ENCODE results near the gene FLT1. TPM values are rescaled to one million over a fixed set of nuclear protein-coding genes. Genes with fewer than 3 reads are reported as not detected.
A peak's percentile ranks its signal among the peaks of the same experiment; 100 is the strongest.

Gene FLT1
- total RNA-seq, 1 donor from 2014 or later, result 6.5 TPM

DNA sequence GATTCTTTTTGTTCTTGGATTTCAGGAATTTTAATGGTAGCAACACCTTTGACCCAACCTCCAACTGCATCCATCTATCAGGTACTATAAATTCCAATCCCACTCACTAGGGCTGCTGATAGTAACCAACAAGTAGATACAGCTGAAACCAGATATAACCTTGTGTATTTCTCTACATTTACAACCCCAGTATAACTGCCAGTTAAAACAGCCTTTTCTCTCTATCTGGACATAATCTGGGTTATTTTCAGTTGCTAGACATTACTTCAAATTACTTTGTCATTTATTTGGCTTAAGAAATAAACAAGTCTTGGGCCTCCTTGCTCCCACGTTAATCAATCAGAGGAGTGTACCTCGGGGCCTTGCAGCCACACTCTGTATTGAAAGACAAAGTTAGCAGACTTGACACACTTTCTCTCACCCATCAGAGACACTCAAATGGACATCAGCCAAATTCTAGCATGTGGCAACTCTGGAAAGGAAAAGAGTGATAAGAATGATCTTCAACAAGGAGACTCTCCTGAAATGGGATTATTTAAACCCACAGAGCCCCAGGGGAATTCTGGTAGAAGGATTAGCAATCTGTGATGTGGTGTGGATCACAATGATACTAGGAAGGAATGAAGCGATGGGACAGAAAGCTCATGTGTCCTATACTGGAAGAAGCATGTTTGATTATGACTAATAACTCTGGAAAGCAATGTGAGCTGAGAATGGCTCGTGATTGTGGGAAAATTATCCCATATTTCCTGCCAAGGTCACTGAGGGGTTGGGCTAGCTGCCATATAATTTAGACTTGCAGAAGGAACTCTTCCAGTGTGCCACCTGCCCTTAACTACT is 157.5 kb downstream of the FLT1 start:
- Mint-ChIP-seq H3K27ac (peak overlapping the region; percentile 71), H3K4me1 (peaks cover 68% of the 10 kb centered on the region), H3K4me3 (no peak overlapping the region), H3K9me3 (no peaks in the 10 kb centered on the region), H3K27me3 (ENCODE audit: low read depth) (peaks cover 9% of the 10 kb centered on the region), H3K36me3 (no peaks in the 10 kb centered on the region)
- no peak for DNase-seq (ENCODE audit: low spot score in 2 of 2, unreplicated experiment in 2 of 2)
- TF ChIP-seq, protein P1, sequence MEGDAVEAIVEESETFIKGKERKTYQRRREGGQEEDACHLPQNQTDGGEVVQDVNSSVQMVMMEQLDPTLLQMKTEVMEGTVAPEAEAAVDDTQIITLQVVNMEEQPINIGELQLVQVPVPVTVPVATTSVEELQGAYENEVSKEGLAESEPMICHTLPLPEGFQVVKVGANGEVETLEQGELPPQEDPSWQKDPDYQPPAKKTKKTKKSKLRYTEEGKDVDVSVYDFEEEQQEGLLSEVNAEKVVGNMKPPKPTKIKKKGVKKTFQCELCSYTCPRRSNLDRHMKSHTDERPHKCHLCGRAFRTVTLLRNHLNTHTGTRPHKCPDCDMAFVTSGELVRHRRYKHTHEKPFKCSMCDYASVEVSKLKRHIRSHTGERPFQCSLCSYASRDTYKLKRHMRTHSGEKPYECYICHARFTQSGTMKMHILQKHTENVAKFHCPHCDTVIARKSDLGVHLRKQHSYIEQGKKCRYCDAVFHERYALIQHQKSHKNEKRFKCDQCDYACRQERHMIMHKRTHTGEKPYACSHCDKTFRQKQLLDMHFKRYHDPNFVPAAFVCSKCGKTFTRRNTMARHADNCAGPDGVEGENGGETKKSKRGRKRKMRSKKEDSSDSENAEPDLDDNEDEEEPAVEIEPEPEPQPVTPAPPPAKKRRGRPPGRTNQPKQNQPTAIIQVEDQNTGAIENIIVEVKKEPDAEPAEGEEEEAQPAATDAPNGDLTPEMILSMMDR (IDR thresholded peaks at IDR 0.05; ENCODE audit: unreplicated experiment), result no peak

DNA sequence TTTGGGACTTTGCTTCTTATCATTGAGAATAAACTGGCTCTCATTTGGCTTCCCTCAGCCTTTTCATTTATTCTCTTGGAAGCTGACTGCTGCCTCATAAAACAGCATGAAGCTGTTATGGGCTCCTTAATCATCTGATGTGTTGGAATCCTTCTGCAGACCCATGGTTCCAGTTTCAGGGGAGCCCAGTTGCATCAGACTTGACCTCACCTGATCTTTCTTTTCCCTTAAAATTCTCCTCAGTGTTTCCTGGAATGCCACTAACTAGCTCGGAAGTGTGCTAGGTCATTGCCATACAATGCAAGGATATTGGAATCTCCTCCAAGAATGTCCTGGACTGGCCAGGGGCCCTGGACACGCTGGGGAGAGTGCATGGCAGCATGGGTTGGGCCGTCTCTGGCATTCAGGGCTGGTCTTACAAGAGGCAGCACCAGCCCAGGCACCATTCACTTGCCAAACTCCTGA is 158.7 kb downstream of the FLT1 start:
- Mint-ChIP-seq H3K27me3 (ENCODE audit: low read depth) (peaks cover 9% of the 10 kb centered on the region), H3K4me1 (peaks cover 62% of the 10 kb centered on the region), H3K36me3 (no peaks in the 10 kb centered on the region), H3K4me3 (no peak overlapping the region), H3K9me3 (no peaks in the 10 kb centered on the region), H3K27ac (no peak overlapping the region)
- TF ChIP-seq, protein P1 (IDR thresholded peaks at IDR 0.05; ENCODE audit: unreplicated experiment), result no peak
- no peak for DNase-seq (ENCODE audit: low spot score in 2 of 2, unreplicated experiment in 2 of 2)

DNA sequence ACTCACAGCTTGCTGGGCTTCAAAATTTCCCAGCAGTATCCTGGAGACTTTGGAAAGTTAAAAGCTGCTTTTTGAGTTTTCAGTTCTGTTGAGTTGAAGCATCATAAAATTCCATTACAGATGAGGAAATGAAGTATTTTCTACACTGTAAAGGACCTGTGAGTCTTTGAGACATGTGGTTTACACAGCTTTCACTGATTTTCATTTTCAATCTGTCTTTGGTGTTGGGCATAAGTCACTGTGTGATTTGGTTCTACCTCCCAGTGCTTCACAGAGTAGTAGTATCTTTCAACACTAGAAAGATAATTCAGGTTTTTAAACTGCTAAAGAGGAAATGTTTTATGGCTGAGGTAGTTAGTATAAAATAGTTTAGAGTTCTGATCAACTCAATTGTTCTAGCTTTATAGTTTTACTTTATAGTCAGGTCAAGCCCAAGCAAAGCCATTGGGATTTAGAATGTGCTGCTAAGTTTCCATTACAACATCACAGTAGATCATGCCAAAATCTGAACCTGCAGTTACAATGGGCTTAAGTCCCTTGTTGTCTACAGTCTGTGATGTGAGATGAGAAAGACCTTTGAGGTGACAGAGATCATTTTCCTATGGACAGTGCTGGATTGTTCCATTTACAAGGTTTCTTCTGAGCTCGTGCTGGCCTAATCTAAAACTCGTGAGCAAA is 161.6 kb downstream of the FLT1 start:
- Mint-ChIP-seq H3K27me3 (ENCODE audit: low read depth) (peaks cover 9% of the 10 kb centered on the region), H3K9me3 (no peaks in the 10 kb centered on the region), H3K4me1 (peaks cover 39% of the 10 kb centered on the region), H3K27ac (no peak overlapping the region), H3K36me3 (no peaks in the 10 kb centered on the region), H3K4me3 (no peak overlapping the region)
- no peak for DNase-seq (ENCODE audit: low spot score in 2 of 2, unreplicated experiment in 2 of 2)
- TF ChIP-seq, protein P1 (IDR thresholded peaks at IDR 0.05; ENCODE audit: unreplicated experiment), result no peak

DNA sequence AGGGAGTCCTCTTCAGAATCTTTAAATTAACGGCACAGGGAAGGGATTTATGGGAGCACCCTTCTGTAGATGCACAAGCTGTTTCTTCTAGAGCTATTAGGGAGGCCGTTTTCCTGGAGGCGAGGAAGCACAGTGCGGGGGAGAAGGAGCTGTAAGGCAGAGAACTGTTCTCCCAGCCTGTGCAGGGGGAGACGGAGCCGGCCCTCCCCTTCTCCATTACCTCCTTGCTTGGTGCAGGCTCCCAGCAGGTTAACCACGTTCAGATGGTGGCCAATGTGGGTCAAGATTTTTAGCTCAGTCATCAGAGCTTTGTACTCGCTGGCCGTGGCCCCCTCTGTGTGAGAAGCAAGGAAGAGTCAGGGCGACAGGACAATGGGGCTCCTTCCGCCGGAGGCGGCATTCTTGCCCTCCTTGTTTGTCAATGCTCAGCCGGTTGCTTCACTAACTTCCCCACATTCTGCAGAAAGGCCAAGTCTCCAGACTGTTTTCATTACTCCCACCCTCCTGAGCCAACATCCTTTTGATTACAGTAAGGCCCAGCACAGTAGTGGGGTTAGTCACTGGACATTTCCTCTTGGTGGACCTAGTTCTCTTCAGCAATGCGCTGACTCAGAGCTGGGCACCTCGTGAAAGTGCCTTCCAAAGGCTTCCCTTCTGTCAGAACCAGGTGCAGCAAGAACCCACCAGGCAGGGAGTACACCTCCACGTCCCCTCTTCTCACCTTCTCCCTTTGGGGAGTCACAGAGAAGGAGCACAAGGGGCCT is 165.4 kb downstream of the FLT1 start:
- no peak for DNase-seq (ENCODE audit: low spot score in 2 of 2, unreplicated experiment in 2 of 2)
- peaks cover 9% of the 10 kb centered on the region for H3K4me1 Mint-ChIP-seq
- no peak overlapping the region for H3K4me3 Mint-ChIP-seq
- H3K27ac Mint-ChIP-seq, result no peak overlapping the region
- H3K36me3 Mint-ChIP-seq, result no peaks in the 10 kb centered on the region
- TF ChIP-seq, protein P1 (IDR thresholded peaks at IDR 0.05; ENCODE audit: unreplicated experiment), result no peak
- H3K27me3 Mint-ChIP-seq (ENCODE audit: low read depth), result no peaks in the 10 kb centered on the region
- H3K9me3 Mint-ChIP-seq, result no peaks in the 10 kb centered on the region

DNA sequence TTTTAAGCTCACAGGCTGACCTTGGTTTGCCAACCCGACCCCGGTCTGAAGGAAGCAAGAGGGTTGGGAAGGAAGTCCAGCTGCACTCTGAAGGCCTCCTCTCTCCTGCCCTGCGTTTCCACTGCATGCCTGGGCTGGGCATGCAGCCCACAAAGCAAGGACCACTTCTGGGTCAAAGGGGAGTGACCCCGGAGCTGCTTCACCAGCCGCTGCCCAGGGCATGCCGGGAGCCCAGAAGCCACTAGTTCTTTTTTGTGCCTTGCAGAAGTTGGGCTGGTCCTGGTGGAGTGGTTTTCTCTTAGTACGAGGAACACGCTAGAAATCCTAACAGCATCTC is 166.7 kb downstream of the FLT1 start:
- Mint-ChIP-seq H3K27me3 (ENCODE audit: low read depth) (no peaks in the 10 kb centered on the region), H3K27ac (no peak overlapping the region), H3K9me3 (no peaks in the 10 kb centered on the region), H3K36me3 (no peaks in the 10 kb centered on the region), H3K4me1 (peaks cover 13% of the 10 kb centered on the region), H3K4me3 (no peak overlapping the region)
- DNase-seq (ENCODE audit: low spot score in 2 of 2, unreplicated experiment in 2 of 2), result no peak
- TF ChIP-seq, protein P1 (IDR thresholded peaks at IDR 0.05; ENCODE audit: unreplicated experiment), result no peak

Data from mesothelial cell of epicardium (in vitro differentiated cells).